ENCODE data around the gene FRMD4A.

FRMD4A gene

DNA sequence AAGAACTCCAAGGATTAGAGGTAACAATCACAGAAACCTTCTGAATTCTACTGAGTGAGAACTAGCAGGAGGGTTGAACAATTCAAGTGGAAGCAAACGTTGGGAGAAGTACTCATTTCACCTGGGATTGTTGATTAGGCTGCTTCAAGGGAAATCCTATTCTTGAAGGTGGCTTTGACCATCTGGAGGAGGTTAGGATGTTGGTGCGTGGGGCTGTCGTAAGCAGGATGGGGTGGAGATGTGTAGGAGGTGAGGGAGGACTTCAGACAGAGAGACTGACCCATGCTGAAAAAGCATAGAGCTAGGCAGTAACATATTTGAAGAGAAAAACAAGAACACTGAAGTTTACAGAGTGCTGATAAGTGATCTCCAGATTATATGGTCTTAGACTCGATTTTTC is 147.9 kb downstream of the FRMD4A start:
- DNase-seq, result no peak

DNA sequence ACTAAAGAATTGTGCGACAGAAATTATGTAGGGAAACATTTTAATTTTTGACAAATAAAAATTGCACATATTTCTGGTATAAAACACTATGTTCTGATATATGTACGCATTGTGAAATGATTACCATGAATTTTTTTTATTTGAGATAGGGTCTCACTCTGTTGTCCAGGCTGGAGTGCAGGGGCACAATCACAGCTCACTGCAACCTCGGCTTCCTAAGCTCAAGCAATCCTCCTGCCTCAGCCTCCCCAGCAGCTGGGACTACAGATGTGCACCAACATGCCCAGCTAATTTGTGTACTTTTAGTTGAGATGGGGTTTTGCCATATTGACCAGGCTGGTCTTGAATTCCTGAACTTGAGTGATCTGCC is 149.2 kb downstream of the FRMD4A start:
- no peak for DNase-seq

DNA sequence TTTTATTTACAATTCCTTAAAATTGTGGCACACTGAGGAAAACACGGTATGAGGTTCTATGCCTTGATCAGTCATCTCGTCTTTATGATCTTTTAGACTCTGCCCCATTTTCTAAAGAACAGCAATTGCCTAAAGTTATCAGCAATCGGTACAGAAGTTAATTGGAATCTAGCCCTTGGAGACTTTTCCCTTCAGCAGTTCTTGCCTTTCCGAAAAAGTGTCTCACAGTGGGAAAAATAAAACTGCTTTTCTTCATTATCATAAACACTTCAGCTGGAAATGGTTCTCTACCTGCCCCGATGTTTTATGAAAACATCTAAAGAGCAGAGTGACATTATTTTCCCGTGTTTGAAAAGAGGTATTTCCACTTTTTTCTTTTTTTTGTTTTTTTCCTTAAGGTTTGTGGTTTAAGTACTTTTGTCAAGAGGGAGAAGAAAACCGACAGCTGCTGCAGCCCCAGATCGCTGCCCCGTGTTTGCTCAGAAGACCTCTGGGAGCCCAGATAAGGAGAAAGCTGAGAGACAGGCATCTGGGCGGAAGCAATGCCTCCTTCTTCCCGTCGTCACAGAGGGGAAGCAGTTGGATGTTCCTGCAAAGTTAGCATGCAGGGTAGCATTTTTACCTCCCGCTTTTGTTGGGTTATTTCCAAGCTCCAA is 149.7 kb downstream of the FRMD4A start:
- DNase-seq, result no peak

DNA sequence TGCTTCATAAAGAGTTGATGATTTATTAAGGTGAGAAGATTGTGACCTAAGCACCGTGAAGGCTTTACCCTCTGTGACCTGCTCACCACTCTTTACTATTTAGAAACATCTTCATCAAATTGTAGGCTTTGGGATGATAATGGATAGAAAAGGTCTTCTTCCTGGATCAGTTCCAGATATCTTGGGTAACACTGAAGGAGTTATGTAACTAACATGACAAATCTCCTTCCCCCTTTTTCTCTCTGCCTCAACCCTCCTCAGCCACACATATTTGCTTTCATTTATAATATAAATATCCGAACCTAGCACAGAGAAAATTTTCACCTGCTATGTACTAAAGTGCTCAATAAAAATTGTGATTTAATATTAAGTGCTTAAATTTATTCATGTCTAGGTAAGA is 151.5 kb downstream of the FRMD4A start:
- no peak for DNase-seq

DNA sequence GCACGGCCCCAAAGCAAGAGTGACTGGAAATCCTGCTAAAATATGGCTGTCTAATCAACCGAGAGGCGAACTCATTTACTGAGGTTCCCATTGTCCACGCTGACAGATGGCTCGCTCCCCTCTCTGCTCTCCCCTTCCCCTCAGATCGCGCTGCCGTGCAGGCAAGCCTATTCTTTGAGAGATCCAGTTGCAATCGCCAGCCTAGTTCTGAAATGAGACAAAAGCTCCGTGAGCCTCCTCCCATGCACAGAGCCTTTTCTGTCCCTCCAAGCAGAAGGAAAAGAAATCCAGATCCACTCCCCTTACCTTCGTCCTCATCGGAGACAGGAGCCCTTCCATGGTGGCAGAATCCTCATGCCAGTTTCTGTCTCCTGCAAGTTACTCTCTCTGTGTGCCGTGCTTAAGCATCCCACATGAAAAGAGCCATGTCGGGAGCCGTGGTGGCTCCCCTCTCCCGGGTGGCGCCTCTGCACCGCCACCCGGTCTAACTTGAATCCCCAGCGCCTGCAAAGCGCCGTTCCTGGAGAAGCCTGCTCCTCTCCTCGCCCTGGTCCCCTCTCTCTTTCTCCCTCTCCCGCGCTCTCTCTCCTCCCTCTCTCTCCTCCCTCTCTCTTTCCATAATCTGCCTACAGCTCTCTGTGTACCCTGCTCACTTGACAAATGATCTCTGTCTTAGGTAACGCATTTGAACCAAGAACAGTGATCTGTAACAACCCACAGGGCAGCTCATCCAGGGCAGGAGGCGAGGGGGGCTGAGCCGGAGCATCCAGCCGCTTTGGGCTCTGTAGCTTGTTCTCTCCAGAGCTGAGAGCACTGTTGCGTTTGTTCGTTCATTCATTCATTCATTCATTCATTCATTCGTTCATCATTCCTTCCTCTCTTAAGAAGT is 156.8 kb downstream of the FRMD4A start:
- peak in 1 of 2 donors; percentile 22 for DNase-seq

DNA sequence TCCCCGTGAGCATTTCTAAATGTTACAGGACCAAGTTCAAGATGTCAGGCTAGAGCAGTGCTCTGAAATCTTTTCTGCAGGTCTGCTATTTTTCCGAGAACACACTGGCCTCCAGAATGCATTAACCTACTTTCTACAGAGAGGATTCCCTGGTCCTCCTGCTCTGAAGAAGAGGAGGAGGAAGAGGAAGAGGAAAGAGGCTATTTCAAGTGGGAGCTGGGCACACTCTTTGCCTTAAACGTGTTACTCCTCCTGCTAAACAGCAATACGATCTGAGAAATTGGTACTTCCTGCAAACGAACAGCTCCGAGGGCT is 157.4 kb downstream of the FRMD4A start:
- no peak for DNase-seq

DNA sequence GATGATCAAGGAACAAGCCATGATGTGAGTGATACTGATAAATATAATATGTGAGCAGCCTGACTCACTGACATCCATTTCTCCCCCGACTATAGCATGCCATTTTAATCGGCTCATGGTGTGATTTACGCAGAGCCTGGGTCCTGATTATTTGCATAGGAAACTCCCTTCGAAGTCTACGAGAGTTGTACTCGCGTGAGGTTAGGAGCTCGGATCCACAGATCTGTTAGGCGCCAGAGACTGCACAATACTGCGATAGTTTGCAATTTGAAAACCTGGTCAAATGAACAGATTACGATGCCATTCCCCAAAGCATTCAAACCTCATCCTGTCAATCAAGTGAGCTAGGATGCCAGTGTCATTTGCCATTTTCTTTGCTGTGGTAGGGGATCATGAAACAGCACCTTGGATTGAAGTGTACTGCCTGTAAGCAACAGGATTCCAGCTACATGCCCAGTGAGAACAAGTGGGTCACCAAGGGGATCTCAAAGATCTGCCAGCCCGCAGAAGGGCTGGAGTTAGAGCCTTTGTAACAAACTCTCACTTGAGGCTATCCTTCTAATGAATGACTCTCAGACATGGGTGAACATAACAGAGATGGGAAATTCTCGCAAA is 158.3 kb downstream of the FRMD4A start:
- no peak for DNase-seq

DNA sequence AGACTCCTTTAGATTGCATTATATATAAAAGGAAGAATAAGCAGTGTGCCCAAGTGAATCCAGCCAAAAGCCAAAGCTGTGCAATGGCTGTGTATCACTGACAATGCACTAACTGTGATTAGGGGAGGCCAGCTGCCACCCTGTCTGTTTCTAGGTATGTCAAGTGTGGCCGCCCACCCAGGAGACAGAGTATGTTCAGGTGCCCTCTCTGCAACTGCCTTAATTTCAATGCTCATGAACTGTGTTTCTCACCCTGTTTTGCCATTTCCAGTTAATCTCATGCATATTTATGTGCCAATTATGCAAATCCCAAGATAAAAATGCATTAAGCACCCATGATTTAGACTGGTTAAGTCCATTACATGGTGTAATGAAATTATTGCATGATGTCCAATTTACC is 159.4 kb downstream of the FRMD4A start:
- DNase-seq, result no peak

DNA sequence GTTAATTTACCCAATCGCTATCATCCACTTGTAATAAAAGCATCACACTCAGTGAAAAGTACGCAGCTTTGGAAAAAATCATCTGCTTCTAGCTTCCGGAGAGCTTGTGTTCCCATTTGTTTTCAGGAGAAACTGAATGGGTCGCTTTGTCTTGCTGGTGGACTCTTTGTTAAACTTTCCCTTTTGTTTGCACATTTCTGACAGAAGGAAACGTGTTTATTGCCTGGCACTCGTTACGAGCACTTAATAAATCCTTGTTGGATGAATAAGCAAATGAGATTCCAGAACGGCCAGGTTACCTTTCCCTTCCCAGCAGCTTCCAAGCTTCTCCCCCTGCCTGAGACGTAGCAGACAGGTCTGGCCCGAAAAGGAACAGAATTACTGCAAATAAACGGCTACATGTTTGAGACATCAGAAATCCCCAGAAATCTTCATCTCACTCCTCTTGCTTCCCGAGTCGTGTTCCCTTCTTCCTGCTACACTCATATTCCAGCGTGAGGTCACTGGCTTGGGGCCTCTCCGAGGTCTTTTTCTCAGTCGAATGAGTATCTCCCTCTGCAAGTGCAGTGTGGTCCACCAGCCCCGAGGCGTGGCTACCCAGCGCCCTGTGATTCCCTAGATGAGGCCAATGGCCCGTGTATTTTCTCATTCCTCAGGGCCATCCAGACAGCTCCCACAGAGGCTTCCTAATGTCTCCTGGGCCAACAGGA is 167.2 kb downstream of the FRMD4A start:
- no peak for DNase-seq

DNA sequence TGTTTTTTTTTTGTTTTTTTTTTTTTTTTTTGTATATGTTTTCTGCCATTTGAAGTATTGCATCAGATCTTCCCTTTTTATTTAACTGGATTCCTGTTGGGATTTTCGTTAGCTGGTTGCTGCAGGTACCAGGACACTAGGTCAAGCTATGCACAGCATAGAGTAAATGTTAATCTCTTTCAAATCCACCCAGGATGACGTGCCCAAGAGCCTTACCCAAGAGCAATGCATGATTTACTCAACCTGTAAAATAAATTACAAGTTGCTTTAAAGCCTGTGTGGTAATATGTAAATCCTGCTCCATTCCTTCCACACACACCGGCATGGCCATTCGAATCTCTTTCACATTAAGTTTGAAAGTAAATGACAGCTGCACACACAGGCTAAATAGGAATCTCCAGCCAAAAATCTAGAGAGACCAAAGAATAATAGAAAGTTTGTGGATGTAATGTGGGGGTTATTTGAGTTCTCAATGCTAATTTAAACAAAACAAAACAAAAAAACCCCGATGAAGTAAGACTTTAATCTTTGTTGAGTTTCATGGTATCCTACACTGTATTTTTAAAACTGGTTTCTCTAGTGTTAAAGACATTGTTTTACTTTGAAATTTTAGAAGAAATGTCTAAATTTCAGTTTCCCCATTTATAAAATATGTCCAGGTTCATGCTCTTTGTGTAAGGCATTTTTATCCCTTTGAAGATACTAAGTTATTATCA is 167.9 kb downstream of the FRMD4A start:
- DNase-seq, result no peak

DNA sequence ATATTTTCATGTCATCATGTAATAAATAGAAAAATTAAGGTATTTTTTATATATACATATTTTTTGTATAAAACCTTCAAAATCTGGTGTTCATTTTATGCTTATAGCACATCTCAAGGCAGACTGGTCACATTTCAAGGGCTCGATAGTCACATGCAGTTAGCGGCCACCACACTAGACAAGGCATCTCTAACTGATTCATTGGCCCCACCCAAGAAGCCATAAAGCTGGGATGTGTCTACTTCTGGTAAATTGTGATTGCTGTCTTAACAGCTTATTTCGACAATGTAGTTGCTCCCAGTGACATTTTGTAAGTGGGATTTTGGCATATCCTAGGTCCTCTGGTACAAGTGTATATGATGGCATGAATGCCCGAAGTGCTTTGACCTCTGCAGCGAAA is 168.7 kb downstream of the FRMD4A start:
- no peak for DNase-seq

DNA sequence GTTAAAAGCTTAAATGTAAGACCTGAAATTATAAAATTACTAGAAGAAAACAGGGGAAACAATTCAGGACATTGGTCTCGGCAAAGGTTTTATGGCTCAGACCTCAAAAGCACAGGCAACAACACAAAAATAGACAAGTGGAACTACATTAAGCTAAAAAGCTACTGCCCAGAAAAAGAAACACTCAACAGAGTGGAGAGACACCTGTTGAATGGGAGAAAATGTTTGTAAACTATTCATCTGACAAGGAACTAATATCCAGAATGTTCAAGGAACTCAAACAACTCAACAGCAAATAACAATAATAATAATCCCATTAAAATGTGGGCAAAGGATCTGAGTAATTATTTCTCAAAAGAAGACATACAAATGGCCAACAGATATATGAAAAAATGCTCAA is 170.4 kb downstream of the FRMD4A start:
- no peak for DNase-seq

DNA sequence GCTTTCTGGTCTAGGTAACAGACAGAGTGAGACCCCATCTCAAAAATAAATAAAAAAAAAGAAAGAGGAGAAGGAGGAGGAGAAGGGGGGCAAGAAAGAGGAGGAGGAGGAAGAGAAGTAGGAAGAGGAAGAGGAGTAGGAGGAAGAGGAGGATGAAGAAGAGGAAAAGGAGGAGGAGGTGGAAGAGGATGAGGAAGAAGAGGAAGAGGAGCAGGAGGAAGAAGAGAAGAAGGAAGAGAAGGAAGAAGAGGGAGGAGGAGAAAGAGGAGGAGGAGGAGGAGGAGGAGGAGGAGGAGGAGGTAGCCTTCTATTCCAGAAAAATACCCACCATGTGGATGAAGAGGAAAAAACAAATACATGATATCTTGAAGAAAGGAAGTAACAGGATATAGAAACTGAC is 172.1 kb downstream of the FRMD4A start:
- DNase-seq, result no peak

DNA sequence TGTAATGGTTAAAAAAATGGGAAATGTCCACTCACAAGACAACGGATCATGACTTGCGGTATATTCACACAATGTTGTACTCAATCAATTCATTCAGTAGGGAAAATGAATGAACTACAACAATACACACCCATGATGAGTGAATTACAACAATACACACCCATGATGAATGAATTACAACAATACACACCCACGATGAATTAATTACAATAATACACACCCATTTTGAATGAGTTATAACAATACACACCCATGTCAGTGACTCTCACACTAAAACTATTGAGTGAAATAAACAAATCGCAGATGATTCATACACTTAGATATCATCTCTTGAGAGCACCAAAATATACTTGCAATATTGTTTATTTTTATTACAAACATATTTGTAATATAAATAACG is 174.6 kb downstream of the FRMD4A start:
- no peak for DNase-seq

DNA sequence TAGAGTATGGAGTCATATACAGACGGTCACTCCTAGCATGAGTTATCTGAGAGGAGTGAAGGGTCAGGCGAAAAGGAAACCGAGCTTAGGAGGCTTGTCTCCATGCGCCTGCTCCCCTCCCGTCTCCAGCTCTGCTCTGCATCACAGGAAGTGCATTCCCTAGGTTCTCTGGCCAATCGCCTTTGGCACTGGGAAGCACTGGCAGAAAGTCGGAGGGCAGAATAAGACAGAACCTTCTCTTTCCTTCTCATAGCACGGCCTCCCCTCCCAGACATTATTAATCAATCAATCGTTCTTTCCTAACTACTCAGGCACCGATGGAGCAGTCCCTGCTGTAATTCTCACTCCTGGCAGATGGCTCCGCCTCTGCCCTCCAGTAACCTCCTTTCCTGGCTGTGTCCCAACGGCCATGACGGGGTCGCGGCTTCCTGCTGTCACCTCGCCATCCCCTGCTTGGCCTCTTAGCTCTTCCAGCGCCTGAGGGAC is 177.1 kb downstream of the FRMD4A start:
- no peak for DNase-seq

DNA sequence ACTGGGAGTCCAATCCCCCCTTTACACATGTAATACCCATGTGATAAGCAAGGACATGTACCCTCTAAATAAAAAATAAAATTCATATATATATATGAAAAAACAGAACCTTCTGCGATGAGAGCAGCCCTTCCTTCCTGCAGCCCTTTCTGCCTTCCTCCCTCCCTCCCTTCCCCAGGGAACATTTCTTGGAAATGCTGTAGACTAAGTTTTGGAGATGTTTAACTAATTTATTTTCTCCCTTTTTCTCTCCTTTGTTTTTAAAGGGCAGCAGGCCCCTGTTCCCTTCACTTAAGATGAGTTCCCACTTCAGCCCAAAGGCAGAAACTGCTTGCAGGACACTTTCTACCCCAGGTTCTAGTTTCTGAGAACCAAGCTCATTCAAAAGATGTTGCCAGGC is 179.2 kb downstream of the FRMD4A start:
- DNase-seq, result no peak

DNA sequence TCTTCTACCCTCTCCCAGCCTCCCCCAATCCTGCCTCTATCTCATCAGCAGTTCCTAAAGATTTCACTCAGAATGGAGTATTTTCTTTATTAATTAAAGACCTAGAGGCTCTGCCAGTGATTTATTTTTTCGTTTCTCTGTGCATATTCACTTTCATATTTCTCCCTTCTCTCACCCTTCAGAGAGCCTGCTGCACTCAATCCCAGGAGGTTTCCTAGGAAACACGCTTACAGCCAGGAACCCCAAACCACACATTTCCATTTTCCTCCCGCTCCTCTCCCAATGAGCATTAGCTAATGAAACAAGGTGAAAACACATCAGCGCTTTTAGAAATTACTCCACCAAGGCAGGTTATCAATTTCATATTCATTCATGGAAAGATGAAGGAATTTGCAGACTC is 180.2 kb downstream of the FRMD4A start:
- no peak for DNase-seq

DNA sequence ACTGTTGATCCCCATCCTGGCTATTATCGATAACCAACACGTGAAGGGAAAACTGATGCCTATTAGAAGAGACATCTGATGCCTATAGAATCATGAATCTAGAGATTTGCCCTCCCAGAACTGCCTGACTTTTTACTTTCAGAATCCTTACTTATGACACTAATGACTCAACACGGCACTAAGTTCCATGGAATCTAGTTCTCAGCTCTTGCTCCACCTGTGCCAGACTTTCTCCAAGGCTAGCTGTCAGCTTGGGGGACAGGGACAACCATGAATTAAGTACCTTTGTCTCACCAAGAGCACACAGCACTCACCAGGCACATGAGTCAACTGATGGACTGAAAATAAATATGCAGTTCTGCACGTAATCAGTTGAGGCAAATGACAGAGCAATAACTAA is 184.2 kb downstream of the FRMD4A start:
- no peak for DNase-seq

DNA sequence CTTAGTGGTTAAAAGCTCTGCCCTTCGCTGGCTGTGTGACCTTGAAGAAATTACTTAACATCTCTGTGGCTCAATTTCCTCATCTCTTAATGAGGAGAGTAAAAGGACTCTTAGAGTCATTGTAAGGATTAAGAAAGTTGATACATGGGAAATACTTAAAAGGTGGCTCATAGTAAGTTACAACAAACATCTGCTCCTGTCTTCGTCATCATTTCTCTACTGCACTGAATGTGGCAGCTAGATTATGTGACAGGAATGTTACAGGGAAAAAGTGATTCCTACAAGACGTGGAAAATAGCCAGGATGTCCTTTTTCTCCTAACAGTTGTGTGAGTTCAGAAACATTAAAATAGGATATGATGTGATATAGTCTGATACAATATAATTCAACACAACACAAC is 184.7 kb downstream of the FRMD4A start:
- no peak for DNase-seq

DNA sequence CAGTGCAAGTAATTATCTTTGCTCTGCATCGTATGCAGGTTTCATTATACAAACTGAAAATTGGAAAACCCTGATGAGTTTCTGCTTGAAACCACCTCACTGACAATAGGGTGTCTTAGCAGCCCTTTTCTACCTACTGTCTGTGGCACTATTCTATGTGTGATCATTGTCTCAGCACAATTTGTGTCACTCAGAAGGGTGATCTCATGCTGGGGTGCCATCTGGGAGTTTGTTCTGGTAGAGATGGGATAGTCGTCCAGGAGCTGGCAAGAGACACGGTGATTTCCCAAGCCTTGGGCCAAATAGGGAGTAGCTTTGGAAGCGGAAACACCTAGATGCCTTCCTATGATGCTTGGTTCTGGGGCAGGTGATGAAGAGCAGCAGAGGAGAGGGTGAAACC is 186.3 kb downstream of the FRMD4A start:
- DNase-seq, result no peak

DNA sequence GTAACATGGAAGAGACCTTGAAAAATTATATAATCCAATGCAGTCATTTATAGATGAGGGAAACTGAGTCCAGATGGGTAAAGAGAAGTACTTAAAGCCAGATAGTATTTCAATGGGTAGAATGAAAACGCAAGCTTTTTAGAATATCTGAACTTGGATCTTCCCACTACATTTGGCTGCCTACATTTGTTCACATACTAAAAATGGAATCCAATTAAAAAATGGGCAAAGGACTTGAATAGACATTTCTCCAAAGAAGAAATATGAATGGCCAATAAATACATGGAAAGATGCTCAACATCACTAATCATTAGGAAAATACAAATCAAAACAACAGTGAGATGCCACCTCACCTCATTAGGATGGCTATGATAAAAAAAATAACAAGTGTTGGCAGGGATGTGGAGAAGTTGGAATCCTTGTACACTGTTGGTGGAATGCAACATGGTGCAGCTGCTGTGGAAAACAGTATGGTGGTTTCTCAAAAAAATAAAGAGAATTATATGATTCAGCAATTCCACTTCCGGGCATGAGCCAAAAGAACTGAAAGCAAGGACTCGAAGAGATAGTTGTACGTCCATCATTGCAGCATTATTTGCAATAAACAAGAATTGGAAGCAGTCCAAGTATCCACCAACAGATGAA is 188.0 kb downstream of the FRMD4A start:
- DNase-seq, result no peak

DNA sequence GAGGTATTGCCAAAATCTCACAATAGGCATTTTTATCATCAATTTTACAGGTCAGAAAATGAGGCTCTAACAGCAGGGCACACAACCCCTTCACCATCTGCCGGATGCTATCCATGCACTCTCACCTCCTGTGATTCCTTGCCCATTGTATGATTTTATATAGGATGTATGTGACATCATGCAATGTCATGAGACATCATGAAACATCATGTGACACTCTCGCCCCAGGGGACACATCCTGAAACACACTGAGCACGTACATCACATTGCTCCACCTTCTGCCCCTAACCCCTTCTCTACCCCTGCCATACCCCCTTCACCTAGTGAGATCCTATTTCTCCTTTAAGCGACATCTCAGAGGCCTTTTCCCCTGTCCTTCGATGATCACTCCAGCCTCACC is 189.4 kb downstream of the FRMD4A start:
- no peak for DNase-seq
